ENCODE measurements around the gene TNIK. TPM values are rescaled to one million over a fixed set of nuclear protein-coding genes. Genes with fewer than 3 reads are reported as not detected.
A peak's percentile ranks its signal among the peaks of the same experiment; 100 is the strongest.

TNIK gene
- total and polyA plus RNA-seq, 2 of the 13 experiments (the other 11 are each of a cell fraction or from before 2014, with no cell fraction given) = 0.15 to 0.22 TPM

DNA sequence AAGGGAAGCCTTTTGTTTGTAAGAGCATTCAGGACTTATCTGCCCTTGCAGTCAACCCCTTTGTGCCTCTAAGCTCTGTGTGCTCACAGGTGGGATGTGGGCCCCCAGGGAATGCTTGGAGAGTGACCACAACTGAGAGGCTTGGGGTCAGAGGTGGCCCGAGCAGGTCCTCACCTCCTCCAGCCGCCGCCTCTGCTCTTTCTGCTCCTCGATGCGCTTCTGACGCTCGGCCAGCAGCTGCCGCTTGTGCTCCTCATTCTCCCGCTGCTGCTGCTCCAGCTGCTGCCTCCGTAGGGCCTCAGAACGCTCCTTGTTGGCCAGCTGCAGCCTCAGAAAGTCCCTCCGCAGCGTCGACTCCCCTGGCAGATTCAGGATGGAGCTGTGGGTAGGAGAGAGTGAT is 302.9 kb downstream of the TNIK start (continued):
- TF ChIP-seq, protein P1, sequence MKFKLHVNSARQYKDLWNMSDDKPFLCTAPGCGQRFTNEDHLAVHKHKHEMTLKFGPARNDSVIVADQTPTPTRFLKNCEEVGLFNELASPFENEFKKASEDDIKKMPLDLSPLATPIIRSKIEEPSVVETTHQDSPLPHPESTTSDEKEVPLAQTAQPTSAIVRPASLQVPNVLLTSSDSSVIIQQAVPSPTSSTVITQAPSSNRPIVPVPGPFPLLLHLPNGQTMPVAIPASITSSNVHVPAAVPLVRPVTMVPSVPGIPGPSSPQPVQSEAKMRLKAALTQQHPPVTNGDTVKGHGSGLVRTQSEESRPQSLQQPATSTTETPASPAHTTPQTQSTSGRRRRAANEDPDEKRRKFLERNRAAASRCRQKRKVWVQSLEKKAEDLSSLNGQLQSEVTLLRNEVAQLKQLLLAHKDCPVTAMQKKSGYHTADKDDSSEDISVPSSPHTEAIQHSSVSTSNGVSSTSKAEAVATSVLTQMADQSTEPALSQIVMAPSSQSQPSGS (CRISPR knock-in tag; IDR thresholded peaks at IDR 0.05) = no peak
- TF ChIP-seq TCF7L2 (IDR thresholded peaks at IDR 0.05; ENCODE audit: low read depth, low read length) (peak; percentile 21; the same call in 1 of the 2 replicates), ZSCAN25 (CRISPR knock-in tag; IDR thresholded peaks at IDR 0.05) (no peak), TGIF2 (CRISPR knock-in tag; IDR thresholded peaks at IDR 0.05) (no peak), ZFP62 (CRISPR knock-in tag; IDR thresholded peaks at IDR 0.05) (no peak), ELF1 (CRISPR knock-in tag; IDR thresholded peaks at IDR 0.05) (no peak), MZF1 (CRISPR knock-in tag; IDR thresholded peaks at IDR 0.05; ENCODE audit: borderline replicate concordance) (no peak), REXO4 (CRISPR knock-in tag; IDR thresholded peaks at IDR 0.05; ENCODE audit: borderline replicate concordance) (no peak), KLF11 (CRISPR knock-in tag; IDR thresholded peaks at IDR 0.05) (no peak), ZNF326 (CRISPR knock-in tag; IDR thresholded peaks at IDR 0.05; ENCODE audit: borderline replicate concordance) (no peak), XRCC5 (optimal IDR thresholded peaks at IDR 0.05; ENCODE audit: low read length) (peak; percentile 68), BRCA1 (CRISPR knock-in tag; IDR thresholded peaks at IDR 0.05) (no peak), TEAD3 (CRISPR knock-in tag; optimal IDR thresholded peaks at IDR 0.05; ENCODE audit: borderline replicate concordance) (no peak), SNAPC2 (CRISPR knock-in tag; IDR thresholded peaks at IDR 0.05) (no peak), SAP130 (CRISPR knock-in tag; IDR thresholded peaks at IDR 0.05; ENCODE audit: low read depth) (no peak), MTERF4 (CRISPR knock-in tag; IDR thresholded peaks at IDR 0.05) (no peak), ZBTB1 (CRISPR knock-in tag; IDR thresholded peaks at IDR 0.05; ENCODE audit: borderline replicate concordance) (no peak), KDM4B (CRISPR knock-in tag; IDR thresholded peaks at IDR 0.05) (no peak), TBX3 (IDR thresholded peaks at IDR 0.05; ENCODE audit: borderline replicate concordance) (peak; percentile 39; the same call in 1 of the 2 replicates)
- TF ChIP-seq, protein P2, sequence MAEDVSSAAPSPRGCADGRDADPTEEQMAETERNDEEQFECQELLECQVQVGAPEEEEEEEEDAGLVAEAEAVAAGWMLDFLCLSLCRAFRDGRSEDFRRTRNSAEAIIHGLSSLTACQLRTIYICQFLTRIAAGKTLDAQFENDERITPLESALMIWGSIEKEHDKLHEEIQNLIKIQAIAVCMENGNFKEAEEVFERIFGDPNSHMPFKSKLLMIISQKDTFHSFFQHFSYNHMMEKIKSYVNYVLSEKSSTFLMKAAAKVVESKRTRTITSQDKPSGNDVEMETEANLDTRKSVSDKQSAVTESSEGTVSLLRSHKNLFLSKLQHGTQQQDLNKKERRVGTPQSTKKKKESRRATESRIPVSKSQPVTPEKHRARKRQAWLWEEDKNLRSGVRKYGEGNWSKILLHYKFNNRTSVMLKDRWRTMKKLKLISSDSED (CRISPR knock-in tag; IDR thresholded peaks at IDR 0.05) = no peak
- TF ChIP-seq, protein P3, sequence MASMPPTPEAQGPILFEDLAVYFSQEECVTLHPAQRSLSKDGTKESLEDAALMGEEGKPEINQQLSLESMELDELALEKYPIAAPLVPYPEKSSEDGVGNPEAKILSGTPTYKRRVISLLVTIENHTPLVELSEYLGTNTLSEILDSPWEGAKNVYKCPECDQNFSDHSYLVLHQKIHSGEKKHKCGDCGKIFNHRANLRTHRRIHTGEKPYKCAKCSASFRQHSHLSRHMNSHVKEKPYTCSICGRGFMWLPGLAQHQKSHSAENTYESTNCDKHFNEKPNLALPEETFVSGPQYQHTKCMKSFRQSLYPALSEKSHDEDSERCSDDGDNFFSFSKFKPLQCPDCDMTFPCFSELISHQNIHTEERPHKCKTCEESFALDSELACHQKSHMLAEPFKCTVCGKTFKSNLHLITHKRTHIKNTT (CRISPR knock-in tag; IDR thresholded peaks at IDR 0.05) = no peak
- TF ChIP-seq, protein P4, sequence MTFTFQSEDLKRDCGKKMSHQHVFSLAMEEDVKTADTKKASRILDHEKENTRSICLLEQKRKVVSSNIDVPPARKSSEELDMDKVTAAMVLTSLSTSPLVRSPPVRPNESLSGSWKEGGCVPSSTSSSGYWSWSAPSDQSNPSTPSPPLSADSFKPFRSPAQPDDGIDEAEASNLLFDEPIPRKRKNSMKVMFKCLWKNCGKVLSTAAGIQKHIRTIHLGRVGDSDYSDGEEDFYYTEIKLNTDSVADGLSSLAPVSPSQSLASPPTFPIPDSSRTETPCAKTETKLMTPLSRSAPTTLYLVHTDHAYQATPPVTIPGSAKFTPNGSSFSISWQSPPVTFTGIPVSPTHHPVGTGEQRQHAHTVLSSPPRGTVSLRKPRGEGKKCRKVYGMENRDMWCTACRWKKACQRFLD (CRISPR knock-in tag; IDR thresholded peaks at IDR 0.05; ENCODE audit: borderline replicate concordance) = no peak
- TF ChIP-seq, protein P5, sequence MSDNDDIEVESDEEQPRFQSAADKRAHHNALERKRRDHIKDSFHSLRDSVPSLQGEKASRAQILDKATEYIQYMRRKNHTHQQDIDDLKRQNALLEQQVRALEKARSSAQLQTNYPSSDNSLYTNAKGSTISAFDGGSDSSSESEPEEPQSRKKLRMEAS (IDR thresholded peaks at IDR 0.05) = peak; percentile 10; the same call in 1 of the 2 replicates
- TF ChIP-seq, protein P6, sequence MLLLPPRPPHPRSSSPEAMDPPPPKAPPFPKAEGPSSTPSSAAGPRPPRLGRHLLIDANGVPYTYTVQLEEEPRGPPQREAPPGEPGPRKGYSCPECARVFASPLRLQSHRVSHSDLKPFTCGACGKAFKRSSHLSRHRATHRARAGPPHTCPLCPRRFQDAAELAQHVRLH (CRISPR knock-in tag; IDR thresholded peaks at IDR 0.05; ENCODE audit: borderline replicate concordance, low read depth) = 0 out of 2 replicates have a peak, but pooled peaks have one; percentile 28

Data from HepG2 (cell line).